ENCODE data around the gene MRPL23.

DNA sequence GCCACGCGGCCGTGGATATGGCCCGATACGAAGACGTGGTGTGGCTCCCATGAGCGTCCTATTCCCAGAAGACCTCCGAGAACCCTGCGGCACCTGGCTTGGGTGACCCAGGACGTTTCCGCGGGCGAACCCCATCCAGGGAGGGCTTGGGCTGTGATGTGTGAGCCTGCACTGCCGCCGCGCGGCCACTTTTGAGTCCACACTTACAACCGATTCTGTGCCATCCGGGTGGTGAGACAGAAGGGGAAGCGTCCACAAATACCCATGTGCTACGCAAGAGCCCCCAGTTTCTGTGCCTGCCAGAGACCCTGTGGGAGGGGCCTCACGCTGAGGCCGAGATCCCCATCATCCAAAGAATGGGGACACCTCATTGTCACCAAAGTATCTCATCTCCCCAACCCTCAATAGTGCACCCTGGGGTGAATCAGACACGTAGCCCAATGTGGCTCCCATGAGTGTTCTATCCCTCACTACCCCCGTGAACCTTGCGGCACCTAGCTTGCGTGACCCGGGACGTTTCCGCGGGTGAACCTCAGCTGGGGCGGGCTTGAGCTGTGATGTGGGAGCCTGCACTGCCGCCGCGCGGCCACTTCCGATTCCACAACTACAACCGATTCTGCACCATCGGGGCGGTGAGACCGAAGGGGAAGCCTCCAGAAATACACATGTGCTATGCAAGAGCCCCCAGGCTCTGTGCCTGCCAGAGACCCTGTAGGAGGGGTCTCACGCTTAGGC is 55.1 kb downstream of the MRPL23 start:
- TF ChIP-seq POLR2A (IDR thresholded peaks at IDR 0.05), result no peak
- TF ChIP-seq, protein P1, sequence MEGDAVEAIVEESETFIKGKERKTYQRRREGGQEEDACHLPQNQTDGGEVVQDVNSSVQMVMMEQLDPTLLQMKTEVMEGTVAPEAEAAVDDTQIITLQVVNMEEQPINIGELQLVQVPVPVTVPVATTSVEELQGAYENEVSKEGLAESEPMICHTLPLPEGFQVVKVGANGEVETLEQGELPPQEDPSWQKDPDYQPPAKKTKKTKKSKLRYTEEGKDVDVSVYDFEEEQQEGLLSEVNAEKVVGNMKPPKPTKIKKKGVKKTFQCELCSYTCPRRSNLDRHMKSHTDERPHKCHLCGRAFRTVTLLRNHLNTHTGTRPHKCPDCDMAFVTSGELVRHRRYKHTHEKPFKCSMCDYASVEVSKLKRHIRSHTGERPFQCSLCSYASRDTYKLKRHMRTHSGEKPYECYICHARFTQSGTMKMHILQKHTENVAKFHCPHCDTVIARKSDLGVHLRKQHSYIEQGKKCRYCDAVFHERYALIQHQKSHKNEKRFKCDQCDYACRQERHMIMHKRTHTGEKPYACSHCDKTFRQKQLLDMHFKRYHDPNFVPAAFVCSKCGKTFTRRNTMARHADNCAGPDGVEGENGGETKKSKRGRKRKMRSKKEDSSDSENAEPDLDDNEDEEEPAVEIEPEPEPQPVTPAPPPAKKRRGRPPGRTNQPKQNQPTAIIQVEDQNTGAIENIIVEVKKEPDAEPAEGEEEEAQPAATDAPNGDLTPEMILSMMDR (IDR thresholded peaks at IDR 0.05), result no peak
